ENCODE results near the gene FER. TPM values are rescaled to one million over a fixed set of nuclear protein-coding genes. Genes with fewer than 3 reads are reported as not detected.

Gene FER
- total RNA-seq, 1 experiment from 2014 or later = 18.0 TPM

GRCh38 chr5:108942701-108943100 lies 195.0 kb downstream of the FER start:
- H2AK5ac ChIP-seq (ENCODE audit: insufficient read length, low read length) = no peak overlapping the region
- Mint-ChIP-seq H3K27ac (peak overlapping the region in 1 of 3 experiments; percentile 44; a peak in 1 of 7 replicates), H3K4me1 (peaks cover 31 to 32% of the 10 kb centered on the region in 2 experiments), H3K4me3 (no peak overlapping the region), H3K27me3 (ENCODE audit: low read depth) (no peaks in the 10 kb centered on the region), H3K9me3 (no peaks in the 10 kb centered on the region), H3K36me3 (ENCODE audit: insufficient read depth in 1 of 3, low read depth in 3 of 3) (no peaks in the 10 kb centered on the region)
- no peak overlapping the region for H3K23ac ChIP-seq (ENCODE audit: insufficient read length, low read depth, low read length)
- H3K18ac ChIP-seq (ENCODE audit: insufficient read length, low read depth, low read length) = no peak overlapping the region
- no peak overlapping the region for H2BK5ac ChIP-seq (ENCODE audit: insufficient read length, low read length)
- H3K27ac ChIP-seq (ENCODE audit: insufficient read length, low read depth, low read length) = no peak overlapping the region
- no peak overlapping the region for H3K9ac ChIP-seq (ENCODE audit: extremely low read depth, insufficient read length, low read length)
- no peaks in the 10 kb centered on the region for H3K79me1 ChIP-seq (ENCODE audit: insufficient read depth, low read depth, low read length, poor library complexity, severe bottlenecking)
- H2BK120ac ChIP-seq (ENCODE audit: low read depth, low read length, poor library complexity, severe bottlenecking) = no peak overlapping the region
- H4K8ac ChIP-seq (replicated peaks; ENCODE audit: insufficient read length, low read depth, low read length) = no peak overlapping the region
- H3K4ac ChIP-seq (ENCODE audit: low read depth, low read length) = no peak overlapping the region
- H2BK20ac ChIP-seq (ENCODE audit: low read depth, low read length, poor library complexity, severe bottlenecking) = no peak overlapping the region
- H3T11ph ChIP-seq (ENCODE audit: low read length) = no peak overlapping the region
- WGBS (ENCODE audit: extremely low coverage, insufficient read length, low lambda C conversion rate) = no CpG with 5 or more reads among the region's 1 CpG
- H2BK12ac ChIP-seq (ENCODE audit: insufficient read length, low read depth, low read length) = no peak overlapping the region
- H3K27me3 ChIP-seq (ENCODE audit: insufficient read depth, low read length) = no peaks in the 10 kb centered on the region
- H3K14ac ChIP-seq (ENCODE audit: insufficient read depth, low read length) = no peak overlapping the region
- no peak for DNase-seq
- 0 out of 2 replicates have a peak, but pooled peaks cover 2% of the 10 kb centered on the region for H3K4me1 ChIP-seq (ENCODE audit: insufficient read depth, low read length)
- H3K4me2 ChIP-seq (ENCODE audit: insufficient read depth, insufficient read length, low read length) = no peak overlapping the region
- H4K5ac ChIP-seq (ENCODE audit: insufficient read length, low read depth, low read length) = no peak overlapping the region
- H2BK15ac ChIP-seq (ENCODE audit: low read depth, low read length) = no peak overlapping the region
- no peaks in the 10 kb centered on the region for H3K79me2 ChIP-seq (ENCODE audit: insufficient read depth, low read length)
- no peak overlapping the region for H3K56ac ChIP-seq (ENCODE audit: insufficient read length, low read depth, low read length)
- no peak for TF ChIP-seq CTCF (conservative IDR thresholded peaks at IDR 0.05)
- H3K9me3 ChIP-seq (ENCODE audit: control insufficient read depth, low read depth, low read length) = no peaks in the 10 kb centered on the region
- H4K20me1 ChIP-seq (ENCODE audit: control insufficient read depth, insufficient read depth, insufficient read length) = no peaks in the 10 kb centered on the region
- no peaks in the 10 kb centered on the region for H3K23me2 ChIP-seq (ENCODE audit: insufficient read length, low read depth, low read length, poor library complexity, severe bottlenecking)
- no peak overlapping the region for H2AFZ ChIP-seq (ENCODE audit: low read length)
- no peak overlapping the region for H4K91ac ChIP-seq (ENCODE audit: insufficient read length, low read depth, low read length)
